Activated CD4-positive, alpha-beta T cell treated with anti-CD3 and anti-CD28 coated beads, Interleukin-2, Interleukin-6, amounts not matched to agents 100 ng/mL and 50 ng/mL, durations not matched to agents 16 hours and 8 hours (primary cell): ENCODE data around the gene AUTS2.
A peak's percentile ranks its signal among the peaks of the same experiment; 100 is the strongest.

Experiments used
- DNase-seq: peaks from one replicate; pipeline ENCODE4 v3.0.0-alpha.2; 2020

The AUTS2 gene

GRCh38 chr7:69625238-69625637 is 27.0 kb downstream of the AUTS2 start:
- DNase-seq, result no peak

- DNase-seq, result no peak
Measured at GRCh38 chr7:69625798-69626197, 27.5 kb downstream of the AUTS2 start.

- no peak for DNase-seq
Measured at GRCh38 chr7:69630292-69630691, 32.0 kb downstream of the AUTS2 start.

- no peak for DNase-seq
Measured at GRCh38 chr7:69631131-69631530, 32.9 kb downstream of the AUTS2 start.

GRCh38 chr7:69632280-69632679 is 34.0 kb downstream of the AUTS2 start:
- no peak for DNase-seq

- no peak for DNase-seq
Measured at GRCh38 chr7:69633122-69633831, 35.0 kb downstream of the AUTS2 start.

GRCh38 chr7:69635555-69636185 is 37.4 kb downstream of the AUTS2 start:
- no peak for DNase-seq

GRCh38 chr7:69638674-69639073 is 40.4 kb downstream of the AUTS2 start:
- no peak for DNase-seq

GRCh38 chr7:69640216-69640615 is 41.9 kb downstream of the AUTS2 start:
- DNase-seq, result no peak

- no peak for DNase-seq
Measured at GRCh38 chr7:69640925-69641594, 42.8 kb downstream of the AUTS2 start.

- no peak for DNase-seq
Measured at GRCh38 chr7:69643265-69643664, 45.0 kb downstream of the AUTS2 start.

GRCh38 chr7:69643708-69644445 is 45.6 kb downstream of the AUTS2 start:
- DNase-seq, result no peak

- no peak for DNase-seq
Measured at GRCh38 chr7:69645683-69646082, 47.4 kb downstream of the AUTS2 start.

GRCh38 chr7:69651101-69651590 is 52.9 kb downstream of the AUTS2 start:
- peak; percentile 39 for DNase-seq

GRCh38 chr7:69652947-69653701 is 54.8 kb downstream of the AUTS2 start:
- DNase-seq, result no peak

GRCh38 chr7:69653806-69654205 is 55.5 kb downstream of the AUTS2 start:
- DNase-seq, result no peak

GRCh38 chr7:69654381-69654780 is 56.1 kb downstream of the AUTS2 start:
- no peak for DNase-seq

GRCh38 chr7:69654849-69655707 is 56.8 kb downstream of the AUTS2 start:
- no peak for DNase-seq

- no peak for DNase-seq
Measured at GRCh38 chr7:69656077-69656476, 57.8 kb downstream of the AUTS2 start.

GRCh38 chr7:69656890-69657289 is 58.6 kb downstream of the AUTS2 start:
- DNase-seq, result no peak

- no peak for DNase-seq
Measured at GRCh38 chr7:69657331-69657730, 59.1 kb downstream of the AUTS2 start.

- no peak for DNase-seq
Measured at GRCh38 chr7:69657985-69658384, 59.7 kb downstream of the AUTS2 start.
